Esophagus squamous epithelium (tissue), 4 donors: ENCODE data around the gene ZNF746.

ENCODE experiments used
- CTCF ChIP-seq, 6 experiments: fragments of 450-650 bp in 4 of 6; fragments of 200-600 bp in 2 of 6; sonication (generic) in 2 of 6; IDR thresholded peaks; one replicate each; pipeline ENCODE4 v1.5.1; 2016 to 2019; ENCODE audit warnings: antibody characterized with exemption in 6 of 6, mild to moderate bottlenecking in 4 of 6, moderate library complexity in 4 of 6
- POLR2A ChIP-seq, 4 donors: fragments of 450-650 bp; IDR thresholded peaks; one replicate each; pipeline ENCODE4 v1.6.1; 2017; ENCODE audit warnings: antibody characterized with exemption in 4 of 4, mild to moderate bottlenecking in 4 of 4, moderate library complexity in 3 of 4

GRCh38 chr7:149509774-149510173 is 12.2 kb upstream of the ZNF746 start:
- TF ChIP-seq CTCF (IDR thresholded peaks at IDR 0.05) (no peak), POLR2A (IDR thresholded peaks at IDR 0.05) (no peak)
